CD14-positive monocyte (primary cell): ENCODE data around the gene ACR. TPM values are rescaled to one million over a fixed set of nuclear protein-coding genes. Genes with fewer than 3 reads are reported as not detected.

Experiments used
- DNase-seq, 3 donors: peaks; one replicate each; pipeline ENCODE4 v3.0.0-alpha.2; 2011 to 2022
- H2AFZ ChIP-seq: 2 replicates; pipeline ENCODE4 v1.6.0; 2012; ENCODE audit warnings: mild to moderate bottlenecking, low read depth, low read length, inconsistent platforms; ENCODE audit not compliant: insufficient read depth, poor library complexity, severe bottlenecking
- H3K27ac ChIP-seq, 2 donors: 1 replicate in 1 of 2; 2 replicates in 1 of 2; pipeline ENCODE4 v1.5.1; 2012 to 2013; ENCODE audit warnings: low read length in 2 of 2, control low read depth in 1 of 2, inconsistent platforms in 1 of 2, low read depth in 1 of 2, mild to moderate bottlenecking in 1 of 2
- H3K27me3 ChIP-seq, 2 donors: one replicate each; pipeline versions ENCODE4 v1.6.0 to v1.6.1; 2011 to 2013; ENCODE audit warnings: low read length in 2 of 2; ENCODE audit not compliant: control insufficient read depth in 2 of 2, insufficient read depth in 2 of 2
- H3K36me3 ChIP-seq, 2 donors: replicated peaks in 1 of 2; 1 replicate in 1 of 2; 2 replicates in 1 of 2; pipeline versions ENCODE4 v1.5.1 to v1.6.1; 2012 to 2013; ENCODE audit warnings: low read length in 2 of 2, control low read depth in 1 of 2, inconsistent platforms in 1 of 2, mild to moderate bottlenecking in 1 of 2; ENCODE audit not compliant: insufficient read depth in 2 of 2, control insufficient read depth in 1 of 2
- H3K4me1 ChIP-seq, 2 donors: 1 replicate in 1 of 2; 2 replicates in 1 of 2; pipeline versions ENCODE4 v1.5.1 to v1.6.1; 2012 to 2013; ENCODE audit warnings: low read length in 2 of 2, control low read depth in 1 of 2, inconsistent platforms in 1 of 2, mild to moderate bottlenecking in 1 of 2, moderate library complexity in 1 of 2; ENCODE audit not compliant: insufficient read depth in 2 of 2, control insufficient read depth in 1 of 2
- H3K4me2 ChIP-seq: replicated peaks from 2 replicates; pipeline ENCODE3; 2012; ENCODE audit warnings: low read length, moderate library complexity, mild to moderate bottlenecking; ENCODE audit not compliant: poor library complexity, severe bottlenecking; ENCODE audit errors: extremely low read depth
- H3K4me3 ChIP-seq, 3 experiments: fragments of 200-600 bp in 1 of 3; sonication (generic) in 1 of 3; replicated peaks in 1 of 3; 1 replicate in 2 of 3; 2 replicates in 1 of 3; pipeline ENCODE4 v1.5.1; 2011 to 2013; ENCODE audit warnings: low read length in 3 of 3, mild to moderate bottlenecking in 3 of 3, control low read depth in 2 of 3, low read depth in 2 of 3, inconsistent platforms in 1 of 3, moderate library complexity in 1 of 3
- H3K79me2 ChIP-seq: 2 replicates; pipeline ENCODE4 v1.6.0; 2012; ENCODE audit warnings: mild to moderate bottlenecking, control low read depth, inconsistent platforms, low read length, moderate library complexity; ENCODE audit not compliant: insufficient read depth
- H3K9ac ChIP-seq: 2 replicates; pipeline ENCODE4 v1.6.0; 2017; ENCODE audit warnings: low read length, mild to moderate bottlenecking; ENCODE audit not compliant: insufficient read depth, poor library complexity, severe bottlenecking
- H3K9me3 ChIP-seq, 2 donors: replicated peaks in 1 of 2; 1 replicate in 1 of 2; 2 replicates in 1 of 2; pipeline versions ENCODE4 v1.5.1 to v1.6.1; 2012 to 2013; ENCODE audit warnings: low read length in 2 of 2, control low read depth in 1 of 2; ENCODE audit not compliant: control insufficient read depth in 1 of 2, insufficient read depth in 1 of 2
- H4K20me1 ChIP-seq: 2 replicates; pipeline ENCODE4 v1.6.0; 2012; ENCODE audit warnings: mild to moderate bottlenecking, low read length, control low read depth, moderate library complexity; ENCODE audit not compliant: insufficient read depth
- H3K27ac Mint-ChIP-seq, 7 donors: one replicate each; pipeline ENCODE4 v1.8.0; 2020; ENCODE audit warnings: mild to moderate bottlenecking in 7 of 7, mixed read lengths in 7 of 7, moderate library complexity in 6 of 7, inconsistent platforms in 2 of 7
- H3K27me3 Mint-ChIP-seq, 3 donors: one replicate each; pipeline ENCODE4 v1.8.0; 2021 to 2022; ENCODE audit warnings: low read depth in 3 of 3, mild to moderate bottlenecking in 3 of 3, mixed read lengths in 3 of 3, moderate library complexity in 3 of 3, inconsistent platforms in 1 of 3
- H3K36me3 Mint-ChIP-seq, 2 donors: one replicate each; pipeline ENCODE4 v1.8.0; 2020; ENCODE audit warnings: mixed read lengths in 2 of 2, inconsistent platforms in 1 of 2, mild to moderate bottlenecking in 1 of 2
- H3K4me1 Mint-ChIP-seq: one replicate; pipeline ENCODE4 v1.8.0; 2020; ENCODE audit warnings: mild to moderate bottlenecking, mixed read lengths
- H3K4me3 Mint-ChIP-seq, 2 donors: one replicate each; pipeline ENCODE4 v1.8.0; 2020; ENCODE audit warnings: mild to moderate bottlenecking in 2 of 2, mixed read lengths in 2 of 2, moderate library complexity in 1 of 2
- H3K9me3 Mint-ChIP-seq, 7 donors: one replicate each; pipeline ENCODE4 v1.8.0; 2020 to 2022; ENCODE audit warnings: mixed read lengths in 7 of 7, mild to moderate bottlenecking in 6 of 7, moderate library complexity in 6 of 7, inconsistent platforms in 2 of 7
- CTCF ChIP-seq: fragments of 200-600 bp; IDR thresholded peaks from one replicate; pipeline ENCODE4 v1.8.0; 2022; ENCODE audit warnings: antibody characterized with exemption, mild to moderate bottlenecking
- WGBS: methylation state at CpG from one replicate; pipeline ENCODE4 v1.1.5; 2013; ENCODE audit warnings: missing lambda C conversion rate; ENCODE audit not compliant: insufficient coverage; 5-methylcytosine and 5-hydroxymethylcytosine counted together
- intact Hi-C, 2 donors: fragments of 100-400 bp; cut with micrococcal nuclease; formaldehyde crosslinking; loops; one replicate each; pipeline versions ENCODE4 v1.15.0 to v1.15.1; 2023
- polyA plus RNA-seq, 3 donors: library from polyadenylated mRNA; depleted of rRNA in 1 of 3; unstranded in 2 of 3; stranded (reverse) in 1 of 3; fragments of 300-500 nt in 2 of 3; fragments of >200 nt in 1 of 3; fragmentation: Illumina TruSeq in 2 of 3; gene quantifications; 1 replicate in 2 of 3; 2 replicates in 1 of 3; pipeline ENCODE4 v1.2.3, GENCODE V29; 2012 to 2021

Gene ACR
- polyA plus RNA-seq, 3 donors, result not detected

- 94% methylated on average over 5 of the region's 5 CpGs for WGBS
- Mint-ChIP-seq H3K4me1 (no peaks in the 10 kb centered on the region), H3K4me3 (no peak overlapping the region), H3K9me3 (peaks cover 0 to 3% (median 0%) of the 10 kb centered on the region in 7 donors), H3K27ac (peak overlapping the region in 1 of 7 donors; percentile 4), H3K36me3 (no peaks in the 10 kb centered on the region), H3K27me3 (peaks cover 0 to 3% (median 0%) of the 10 kb centered on the region in 3 donors)
- Histone ChIP-seq H3K4me1 (no peaks in the 10 kb centered on the region), H4K20me1 (no peaks in the 10 kb centered on the region), H3K36me3 (no peaks in the 10 kb centered on the region), H3K4me2 (no peak overlapping the region), H3K79me2 (no peaks in the 10 kb centered on the region), H3K27ac (no peak overlapping the region), H3K27me3 (no peaks in the 10 kb centered on the region), H2AFZ (no peak overlapping the region), H3K9me3 (no peaks in the 10 kb centered on the region), H3K4me3 (no peak overlapping the region), H3K9ac (no peak overlapping the region)
- intact Hi-C loops, result no loop called here
- DNase-seq, result no peak
- no peak for TF ChIP-seq CTCF
Observed at GRCh38 chr22:50713571-50714056, 24.4 kb upstream of the ACR start.

GRCh38 chr22:50714150-50714549 is 23.9 kb upstream of the ACR start:
- Histone ChIP-seq H4K20me1 (no peaks in the 10 kb centered on the region), H3K4me1 (no peaks in the 10 kb centered on the region), H3K4me2 (no peak overlapping the region), H3K27ac (no peak overlapping the region), H2AFZ (no peak overlapping the region), H3K9me3 (no peaks in the 10 kb centered on the region), H3K36me3 (no peaks in the 10 kb centered on the region), H3K9ac (no peak overlapping the region), H3K79me2 (no peaks in the 10 kb centered on the region), H3K4me3 (no peak overlapping the region), H3K27me3 (no peaks in the 10 kb centered on the region)
- intact Hi-C loops, result no loop called here
- no peaks in the 10 kb centered on the region for H3K4me1 Mint-ChIP-seq
- no peaks in the 10 kb centered on the region for H3K36me3 Mint-ChIP-seq
- no peak for DNase-seq
- no peak overlapping the region for H3K4me3 Mint-ChIP-seq
- H3K27me3 Mint-ChIP-seq, result peaks cover 0 to 1% (median 0%) of the 10 kb centered on the region in 3 donors
- 91% methylated on average over 6 of the region's 7 CpGs for WGBS
- no peak overlapping the region for H3K27ac Mint-ChIP-seq
- TF ChIP-seq CTCF, result no peak
- H3K9me3 Mint-ChIP-seq, result peaks cover 0 to 3% (median 0%) of the 10 kb centered on the region in 7 donors
